Breast epithelium (tissue), 3 donors: ENCODE data around the gene TEC.

ENCODE experiments used
- CTCF ChIP-seq, 3 donors: fragments of 450-650 bp; IDR thresholded peaks; one replicate each; pipeline ENCODE4 v1.5.1; 2016 to 2017; ENCODE audit warnings: antibody characterized with exemption in 3 of 3, mild to moderate bottlenecking in 3 of 3, moderate library complexity in 3 of 3
- POLR2AphosphoS5 ChIP-seq, 3 donors: sonication (generic); formaldehyde crosslinking; IDR thresholded peaks; one replicate each; pipeline ENCODE4 v1.6.1; 2017; ENCODE audit warnings: antibody characterized with exemption in 3 of 3

- no peak for TF ChIP-seq CTCF (IDR thresholded peaks at IDR 0.05)
- TF ChIP-seq POLR2AphosphoS5 (IDR thresholded peaks at IDR 0.05) = no peak
These were observed 35.1 kb downstream of the TEC start for GRCh38 chr4:48234575-48234974.
